HG03045 (cell line): Measurements from ENCODE around the gene ASTN2.

Experiments used
- ATAC-seq: cut with Tn5 transposase; IDR thresholded peaks from one replicate; pipeline ENCODE4 v1.9.1; 2021; ENCODE audit warnings: mild to moderate bottlenecking, moderate library complexity; ENCODE audit not compliant: unreplicated experiment

ASTN2 gene, protein sequence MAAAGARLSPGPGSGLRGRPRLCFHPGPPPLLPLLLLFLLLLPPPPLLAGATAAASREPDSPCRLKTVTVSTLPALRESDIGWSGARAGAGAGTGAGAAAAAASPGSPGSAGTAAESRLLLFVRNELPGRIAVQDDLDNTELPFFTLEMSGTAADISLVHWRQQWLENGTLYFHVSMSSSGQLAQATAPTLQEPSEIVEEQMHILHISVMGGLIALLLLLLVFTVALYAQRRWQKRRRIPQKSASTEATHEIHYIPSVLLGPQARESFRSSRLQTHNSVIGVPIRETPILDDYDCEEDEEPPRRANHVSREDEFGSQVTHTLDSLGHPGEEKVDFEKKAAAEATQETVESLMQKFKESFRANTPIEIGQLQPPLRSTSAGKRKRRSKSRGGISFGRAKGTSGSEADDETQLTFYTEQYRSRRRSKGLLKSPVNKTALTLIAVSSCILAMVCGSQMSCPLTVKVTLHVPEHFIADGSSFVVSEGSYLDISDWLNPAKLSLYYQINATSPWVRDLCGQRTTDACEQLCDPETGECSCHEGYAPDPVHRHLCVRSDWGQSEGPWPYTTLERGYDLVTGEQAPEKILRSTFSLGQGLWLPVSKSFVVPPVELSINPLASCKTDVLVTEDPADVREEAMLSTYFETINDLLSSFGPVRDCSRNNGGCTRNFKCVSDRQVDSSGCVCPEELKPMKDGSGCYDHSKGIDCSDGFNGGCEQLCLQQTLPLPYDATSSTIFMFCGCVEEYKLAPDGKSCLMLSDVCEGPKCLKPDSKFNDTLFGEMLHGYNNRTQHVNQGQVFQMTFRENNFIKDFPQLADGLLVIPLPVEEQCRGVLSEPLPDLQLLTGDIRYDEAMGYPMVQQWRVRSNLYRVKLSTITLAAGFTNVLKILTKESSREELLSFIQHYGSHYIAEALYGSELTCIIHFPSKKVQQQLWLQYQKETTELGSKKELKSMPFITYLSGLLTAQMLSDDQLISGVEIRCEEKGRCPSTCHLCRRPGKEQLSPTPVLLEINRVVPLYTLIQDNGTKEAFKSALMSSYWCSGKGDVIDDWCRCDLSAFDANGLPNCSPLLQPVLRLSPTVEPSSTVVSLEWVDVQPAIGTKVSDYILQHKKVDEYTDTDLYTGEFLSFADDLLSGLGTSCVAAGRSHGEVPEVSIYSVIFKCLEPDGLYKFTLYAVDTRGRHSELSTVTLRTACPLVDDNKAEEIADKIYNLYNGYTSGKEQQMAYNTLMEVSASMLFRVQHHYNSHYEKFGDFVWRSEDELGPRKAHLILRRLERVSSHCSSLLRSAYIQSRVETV (N-terminal part only)

DNA sequence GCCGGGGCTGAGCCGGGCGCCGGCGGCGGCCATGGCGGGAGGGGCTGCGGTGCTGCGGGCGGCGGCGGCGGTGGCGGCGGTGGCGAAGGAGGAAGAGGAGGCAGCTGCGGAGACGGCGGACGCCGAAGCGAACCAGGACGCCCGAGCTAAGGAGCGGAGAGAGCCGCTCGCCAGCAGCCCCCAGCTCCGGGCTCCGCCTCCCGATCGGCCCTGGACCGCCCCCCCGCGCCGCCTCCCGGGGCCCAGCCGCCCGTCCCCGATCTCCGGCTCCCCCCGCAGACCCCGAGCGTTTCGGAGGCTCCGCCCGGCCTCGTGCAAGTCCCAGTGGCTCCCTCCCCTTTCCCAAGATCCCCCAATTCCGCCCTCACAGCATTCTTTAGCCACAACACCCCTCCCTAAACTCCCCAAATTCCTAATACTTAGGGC lies at the start of gene ASTN2:
TSS of gene ASTN2 (minus strand) at position 152 of the 426 bp plus-strand sequence. CDS start at position 33, 119 bp downstream.
- no peak for ATAC-seq

DNA sequence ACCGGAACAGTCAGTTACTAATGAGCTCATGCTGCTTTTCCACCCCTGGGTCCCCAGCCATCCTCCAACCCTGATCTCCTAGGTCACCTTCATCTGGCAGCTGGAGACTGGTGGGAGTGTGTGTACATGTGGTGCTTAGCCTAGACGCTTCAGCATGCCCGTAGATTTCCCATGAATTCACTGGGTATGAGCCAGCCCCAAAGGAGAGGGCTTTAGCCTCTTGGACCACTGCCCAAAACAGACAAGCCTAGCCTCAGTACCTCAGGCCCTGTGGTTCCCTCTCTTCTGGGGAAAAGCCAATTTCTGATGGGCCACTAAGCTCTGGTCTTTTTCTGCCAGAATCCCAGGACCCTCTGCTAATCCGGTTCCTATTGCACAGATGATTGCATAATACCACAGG lies 48.0 kb upstream of the ASTN2 start:
- ATAC-seq, result no peak

DNA sequence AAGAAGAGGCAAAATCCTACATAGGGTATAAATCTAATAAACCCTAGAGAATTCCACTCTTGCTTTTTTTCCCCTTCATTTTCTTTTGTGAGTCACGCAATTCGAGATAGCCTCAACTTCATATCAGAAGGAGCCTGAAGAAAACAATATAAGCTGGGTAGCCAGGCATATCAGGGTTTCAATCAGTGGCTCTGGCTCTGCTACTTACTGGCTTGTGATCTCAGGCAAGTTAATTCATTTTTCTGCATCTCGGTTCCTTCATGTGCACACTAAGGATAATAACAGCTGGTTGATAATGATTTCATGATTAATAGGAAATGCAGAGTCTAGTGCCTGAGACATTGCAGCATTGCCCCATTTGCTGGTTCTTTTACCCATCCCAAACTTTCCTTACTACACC lies 46.5 kb upstream of the ASTN2 start:
- no peak for ATAC-seq

DNA sequence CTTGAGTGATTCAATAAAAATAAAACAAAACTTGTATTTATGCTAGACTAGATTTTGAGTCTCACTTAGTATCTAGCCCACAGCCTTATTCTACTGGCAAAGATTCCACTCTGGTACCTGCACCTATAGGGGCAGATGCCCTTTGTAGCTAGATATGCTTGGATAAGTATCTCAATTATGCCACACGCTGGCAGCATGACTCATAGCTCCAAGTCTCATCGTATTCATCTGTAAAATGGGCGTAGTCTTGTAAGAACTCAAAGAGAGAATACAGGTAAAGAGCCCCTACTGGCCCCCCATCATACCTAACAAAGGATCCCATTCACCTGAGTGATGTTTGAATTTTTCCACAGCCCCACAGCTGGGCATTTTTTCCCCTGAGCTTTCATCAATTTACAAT lies 45.9 kb upstream of the ASTN2 start:
- no peak for ATAC-seq

DNA sequence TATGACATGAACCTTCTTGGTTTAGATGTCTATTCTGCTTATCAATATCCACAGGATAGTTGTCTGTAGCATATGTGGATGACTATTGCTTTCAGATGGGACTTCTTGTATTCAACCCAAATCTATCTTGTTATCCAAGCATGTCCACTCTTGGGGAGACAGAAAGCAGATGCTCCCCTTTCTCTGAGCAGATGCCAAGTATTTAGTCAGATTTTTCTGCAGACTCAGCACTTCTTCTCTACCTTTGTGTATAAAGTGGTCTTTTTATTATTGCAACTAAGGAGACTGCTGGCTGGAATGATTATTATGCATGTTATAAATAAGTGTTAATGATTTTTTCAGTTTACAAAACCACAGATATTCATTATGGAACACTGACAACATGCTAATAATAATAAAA lies 45.1 kb upstream of the ASTN2 start:
- ATAC-seq, result no peak

DNA sequence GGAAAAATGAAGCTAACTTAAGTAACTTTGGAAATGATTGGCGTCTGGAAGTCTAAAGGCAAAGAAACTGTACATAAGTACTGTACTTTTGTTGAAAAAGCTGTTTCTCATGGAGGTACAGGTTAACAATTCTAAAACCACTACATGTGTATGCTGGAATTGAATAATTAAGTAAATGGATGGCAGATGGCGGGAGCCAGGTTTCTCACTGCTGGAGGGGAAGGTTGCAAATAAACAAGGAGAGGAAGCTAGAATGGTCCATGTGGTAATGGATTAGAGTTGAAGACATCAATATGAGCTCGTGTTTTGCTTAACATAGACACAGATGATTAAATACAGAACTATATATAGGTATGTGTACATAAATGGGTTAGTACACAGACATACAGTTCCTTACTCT lies 43.2 kb upstream of the ASTN2 start:
- no peak for ATAC-seq

DNA sequence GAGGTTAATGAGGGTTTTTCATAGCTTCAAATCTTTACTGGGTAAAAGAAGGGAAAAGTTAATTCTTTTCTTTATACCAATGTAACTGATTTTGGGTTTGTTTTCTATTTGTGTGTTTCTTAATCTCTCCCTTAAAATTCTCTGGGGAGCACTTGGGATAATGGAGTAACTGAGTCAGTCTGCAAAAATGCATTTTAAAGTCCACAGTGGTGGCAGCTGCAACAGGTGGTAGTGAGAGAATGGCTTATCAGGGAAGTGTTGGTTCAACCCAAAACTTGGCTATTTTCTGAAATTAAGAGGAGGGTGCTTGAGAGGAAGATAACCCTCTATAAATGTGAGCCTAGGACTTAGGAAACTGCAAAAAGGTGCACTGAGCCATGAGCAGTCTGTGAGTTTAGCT lies 39.9 kb upstream of the ASTN2 start:
- no peak for ATAC-seq

DNA sequence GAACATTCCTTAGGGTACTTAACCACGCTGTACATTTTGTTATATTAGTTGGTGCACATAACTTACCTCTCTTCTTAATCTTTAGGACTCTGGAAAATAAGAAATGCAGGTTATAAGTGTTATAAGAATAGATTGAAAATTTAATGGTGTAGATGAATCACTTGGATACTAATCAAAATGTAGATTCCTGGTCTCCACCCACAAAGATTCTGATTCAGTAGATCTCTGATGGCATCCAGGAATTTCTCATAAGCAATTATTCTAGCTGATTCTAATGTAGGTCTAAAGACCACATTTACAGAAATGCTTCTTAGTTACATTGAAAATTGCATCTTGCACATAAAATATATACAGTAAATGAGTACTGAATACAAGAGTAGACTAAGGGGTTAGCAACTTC lies 38.9 kb upstream of the ASTN2 start:
- ATAC-seq, result no peak

DNA sequence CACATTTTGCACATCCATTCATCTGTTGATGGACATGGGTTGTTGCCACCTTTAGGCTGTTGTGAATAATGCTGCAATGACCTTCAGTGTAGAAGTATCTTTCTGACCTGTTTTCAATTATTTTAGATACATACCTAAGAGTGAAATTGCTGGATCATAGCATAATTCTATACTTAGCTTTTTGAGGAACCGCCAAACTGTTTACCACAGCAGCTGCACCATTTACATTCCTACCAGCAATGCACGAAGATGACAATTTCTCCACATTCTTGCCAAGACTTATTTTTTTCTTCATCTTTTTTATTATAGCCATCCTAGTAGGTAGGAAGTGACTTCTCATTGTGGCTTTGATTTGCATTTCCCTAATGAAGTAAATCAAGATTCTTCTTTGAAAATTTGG lies 36.5 kb upstream of the ASTN2 start:
- no peak for ATAC-seq

DNA sequence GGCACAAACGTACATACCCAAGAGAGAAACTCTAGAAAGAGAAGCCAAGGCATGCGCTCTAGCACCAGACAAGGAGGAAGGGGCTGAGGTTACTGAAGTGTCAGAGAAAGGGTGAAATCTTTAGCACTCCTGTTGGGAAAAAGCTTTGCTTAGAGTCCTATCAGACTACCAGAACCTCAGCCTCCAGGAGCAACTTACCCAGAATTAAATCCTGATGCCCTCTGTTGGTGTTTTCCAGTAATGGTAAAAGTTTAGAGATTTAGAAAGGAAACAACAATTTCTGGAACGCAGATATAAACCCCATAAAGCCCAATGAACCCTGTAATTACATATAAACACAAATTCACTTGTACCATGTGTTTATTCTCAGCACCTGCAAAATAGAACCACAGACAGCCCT lies 33.2 kb upstream of the ASTN2 start:
- ATAC-seq, result no peak

DNA sequence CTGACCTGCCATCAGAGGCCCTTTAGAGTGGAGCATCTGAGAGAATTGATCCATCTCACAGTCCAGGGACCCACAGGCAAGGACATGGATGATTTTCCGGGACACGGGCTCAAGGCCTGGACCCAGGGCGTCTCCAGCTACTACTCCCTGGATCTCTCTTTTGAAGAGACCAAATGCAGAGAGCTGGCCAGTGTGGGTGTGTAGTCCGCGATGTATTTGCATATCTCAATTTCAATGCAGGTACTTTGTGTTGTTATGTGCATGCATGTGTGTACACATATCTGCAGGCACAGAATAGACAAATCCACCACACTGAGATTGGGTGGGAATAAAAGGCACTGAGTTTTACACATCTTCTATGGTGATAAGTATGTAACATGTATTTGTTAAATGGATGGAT lies 30.8 kb upstream of the ASTN2 start:
- ATAC-seq, result no peak

DNA sequence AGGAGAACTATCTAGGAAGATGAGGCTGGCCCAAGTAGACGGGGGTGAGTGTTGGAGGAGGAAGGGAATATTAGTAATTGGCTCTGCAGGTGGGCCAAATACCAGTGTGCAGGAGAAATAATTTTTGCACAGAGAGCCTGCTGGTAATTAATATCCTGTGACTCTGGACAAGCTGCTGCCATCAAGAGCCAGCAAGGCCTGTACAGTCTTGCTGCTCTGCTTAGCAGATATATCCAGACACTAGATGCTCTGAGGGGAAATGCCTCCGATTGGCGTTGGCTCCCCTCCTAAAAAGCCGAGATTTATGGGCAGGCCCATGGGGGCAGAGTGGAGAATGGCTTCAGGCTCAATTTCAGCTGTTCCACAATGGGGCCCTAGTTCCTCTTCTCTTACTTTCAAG lies 29.6 kb upstream of the ASTN2 start:
- no peak for ATAC-seq

DNA sequence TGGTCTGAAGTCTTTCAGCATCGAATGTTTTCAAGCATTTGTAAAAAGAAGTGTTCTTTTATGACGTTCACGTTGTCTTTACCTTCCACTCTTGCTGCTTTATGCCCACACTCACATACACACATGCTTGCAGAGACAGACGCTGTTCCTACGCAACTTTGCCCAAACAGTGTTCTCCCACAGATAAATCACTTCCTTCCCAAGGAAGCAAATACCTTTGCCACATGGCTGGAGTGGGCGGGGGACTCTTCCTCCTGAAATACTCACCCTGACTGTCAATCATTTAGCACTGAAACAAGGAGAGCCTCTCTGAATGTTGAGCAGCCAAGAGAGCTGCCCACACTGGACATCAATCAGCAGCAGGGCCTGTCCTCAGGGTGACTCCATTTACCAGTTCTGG lies 22.4 kb upstream of the ASTN2 start:
- ATAC-seq, result no peak

DNA sequence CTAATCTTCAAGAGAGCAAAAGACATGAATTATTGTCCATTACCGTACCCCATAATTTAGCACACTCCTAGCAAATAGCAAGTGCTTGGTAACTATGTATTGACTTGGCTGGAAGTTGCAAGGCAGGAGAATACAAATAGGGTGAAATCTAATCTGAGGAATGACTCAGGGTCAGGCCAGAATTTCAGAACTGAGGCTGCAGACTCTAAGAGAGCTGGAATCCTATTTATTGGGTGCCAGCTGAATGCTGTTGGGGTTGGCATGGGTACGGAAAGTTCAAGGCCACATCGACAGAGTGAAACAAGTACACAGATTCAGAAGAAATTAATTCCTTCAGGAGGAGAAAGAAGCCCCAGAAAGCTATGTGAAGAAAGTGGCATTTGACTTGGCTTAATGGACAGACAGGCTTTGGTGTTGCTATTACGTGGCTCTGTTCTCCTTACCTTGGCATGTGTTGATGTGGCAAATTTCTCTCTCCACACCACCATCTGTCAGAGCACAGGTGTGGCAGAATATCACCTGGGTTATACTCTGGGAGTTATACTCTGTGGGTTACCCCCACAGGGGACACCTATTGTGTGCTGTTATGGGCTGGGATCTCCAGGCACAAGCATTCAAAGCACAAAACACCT lies 20.9 kb upstream of the ASTN2 start:
- no peak for ATAC-seq

DNA sequence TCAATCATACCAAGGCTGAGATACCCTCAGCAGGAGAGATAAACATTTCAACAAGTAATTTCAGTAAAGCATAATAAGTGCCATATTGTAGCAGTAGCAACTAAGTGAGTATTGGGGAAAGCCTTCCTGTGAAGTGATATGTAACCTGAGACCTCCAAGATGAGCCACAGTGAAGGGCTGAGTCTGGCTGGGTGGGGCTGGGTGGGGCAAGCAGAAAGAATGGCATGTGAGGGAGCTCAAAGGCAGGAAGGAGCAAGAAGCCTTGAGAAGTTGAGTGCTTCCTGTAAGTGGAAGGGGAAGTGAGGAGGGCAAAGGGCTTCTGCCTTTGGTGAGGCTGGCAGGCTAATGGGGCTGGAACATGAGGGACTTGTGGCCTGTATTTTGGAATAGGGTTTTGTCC lies 19.7 kb upstream of the ASTN2 start:
- no peak for ATAC-seq

DNA sequence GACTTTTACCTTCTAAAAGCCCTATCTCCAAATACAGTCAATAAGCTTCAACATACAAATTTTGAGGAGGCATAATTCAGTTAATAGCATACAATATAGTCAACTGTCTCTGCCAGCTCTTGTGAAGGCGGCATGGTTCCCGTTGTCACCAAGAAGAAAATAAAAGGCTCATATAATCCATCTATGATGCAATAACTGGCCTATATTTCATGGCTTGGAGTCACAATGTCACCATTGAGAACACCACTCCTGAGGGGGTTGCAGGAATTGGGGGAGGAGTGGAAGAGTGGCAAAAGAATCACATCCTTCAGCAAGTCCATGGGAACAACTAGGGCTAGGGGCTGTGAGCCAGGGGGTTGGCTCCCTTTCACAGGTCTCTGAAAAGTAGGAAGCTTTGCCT lies 16.0 kb upstream of the ASTN2 start:
- no peak for ATAC-seq

DNA sequence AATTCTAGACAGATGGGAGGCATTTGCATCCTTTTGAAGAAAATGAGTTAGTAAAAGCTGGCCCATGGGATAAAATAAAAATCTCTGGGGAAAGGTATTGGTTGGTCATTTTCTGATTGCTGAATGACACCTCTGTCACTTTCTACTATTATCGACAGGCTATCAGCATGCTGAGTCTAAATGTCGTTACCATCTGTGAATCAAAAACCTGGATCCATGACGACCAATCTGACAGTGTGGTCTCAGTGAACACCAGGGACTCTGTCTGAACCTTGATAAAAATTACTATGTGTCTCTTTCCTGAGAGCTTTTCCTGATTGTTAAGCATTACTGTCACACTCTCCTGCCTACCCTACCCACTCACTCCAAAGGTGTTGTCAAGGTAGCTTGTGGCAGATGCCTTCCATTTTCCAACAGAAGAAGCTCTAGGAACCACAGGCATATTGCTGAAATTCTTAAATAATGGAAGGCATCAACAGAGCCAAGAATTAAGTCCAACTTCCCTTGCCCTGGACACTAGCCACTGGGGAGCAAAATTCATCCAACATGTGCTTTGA lies 12.6 kb upstream of the ASTN2 start:
- ATAC-seq, result no peak

DNA sequence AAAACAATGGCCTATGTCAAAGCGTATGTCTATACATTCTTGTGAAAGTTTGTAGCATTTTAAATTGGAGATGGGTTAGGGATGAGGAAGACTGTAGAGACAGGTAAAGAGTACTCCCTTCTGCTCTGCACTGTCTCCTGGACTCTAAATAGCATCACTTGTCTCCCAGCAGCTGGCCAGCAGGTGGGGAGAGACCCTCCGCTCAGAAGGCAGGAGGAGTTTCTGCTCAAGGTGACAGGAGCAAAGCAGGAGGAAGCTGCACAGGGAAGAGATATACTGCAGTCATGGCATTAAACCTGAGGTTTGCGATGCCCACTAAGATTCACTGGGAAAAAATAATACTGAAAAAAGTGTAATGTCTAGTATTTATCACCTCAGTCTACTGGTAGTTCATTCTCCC lies 10.7 kb upstream of the ASTN2 start:
- ATAC-seq, result no peak

DNA sequence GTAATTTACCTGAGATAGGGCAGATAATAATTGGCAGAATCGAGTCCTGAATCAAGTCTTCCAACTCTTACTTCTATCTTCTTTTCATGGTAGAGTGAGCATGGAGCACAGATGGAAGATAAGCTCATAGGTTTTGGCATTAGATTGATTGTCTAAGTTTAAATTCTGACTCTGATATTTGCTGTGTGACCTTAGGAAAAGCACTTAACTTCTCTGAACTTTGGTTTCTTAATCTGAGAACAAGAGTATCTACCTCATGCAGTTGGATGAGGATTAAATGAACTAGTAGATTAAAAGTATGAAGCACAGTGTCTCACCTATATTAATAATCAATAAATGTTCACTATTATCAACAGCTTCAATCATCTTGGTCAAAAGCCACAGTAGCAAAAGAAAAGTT lies 9.4 kb upstream of the ASTN2 start:
- no peak for ATAC-seq

DNA sequence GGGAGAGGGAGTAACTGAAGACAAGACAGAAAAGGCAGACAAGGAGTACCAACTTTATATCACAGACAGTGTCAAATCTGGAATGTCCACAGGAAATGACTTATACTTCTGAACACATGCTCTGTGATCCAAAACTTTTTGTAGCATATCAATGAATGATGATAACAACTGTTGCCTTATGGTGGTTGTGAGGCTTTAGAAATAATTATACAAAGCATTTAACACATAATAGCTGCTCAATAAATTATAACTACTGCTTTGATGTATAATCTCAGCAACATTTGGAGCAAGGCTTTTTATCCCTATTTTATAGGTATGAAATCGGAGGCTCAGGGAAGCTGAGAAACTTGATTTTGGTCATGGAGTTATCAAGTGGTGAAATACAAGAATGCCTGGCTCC lies 3.3 kb upstream of the ASTN2 start:
- no peak for ATAC-seq

DNA sequence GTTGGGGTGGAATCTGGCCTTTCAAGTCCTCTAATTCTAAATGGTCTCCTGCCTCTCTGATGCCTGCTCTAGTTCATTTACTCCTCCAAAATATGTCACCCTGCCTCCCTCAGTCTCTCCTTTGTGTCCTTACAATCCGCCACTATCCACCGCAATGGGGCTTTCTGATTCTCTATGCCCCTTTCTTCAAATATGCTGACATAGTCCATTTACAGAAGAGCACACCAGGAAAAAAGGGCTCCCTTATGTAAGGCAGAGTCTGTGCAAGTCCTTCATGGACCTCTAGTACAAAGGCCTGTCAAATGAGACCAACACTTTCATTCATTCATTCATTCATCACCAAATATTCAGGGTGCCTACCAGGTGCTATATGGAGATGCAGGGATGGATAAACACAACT lies 2.0 kb upstream of the ASTN2 start:
- ATAC-seq, result no peak
